K562 (cell line): ENCODE data around the gene NRM. TPM values are rescaled to one million over a fixed set of nuclear protein-coding genes. Genes with fewer than 3 reads are reported as not detected.

Experiments used
- AFF4 ChIP-seq: sonication (generic); formaldehyde crosslinking; IDR thresholded peaks from 2 replicates; pipeline ENCODE4 v1.8.0; 2023; ENCODE audit warnings: mild to moderate bottlenecking, missing genetic modification reagents
- E2F5 ChIP-seq: sonication (generic); formaldehyde crosslinking; IDR thresholded peaks from 2 replicates; pipeline ENCODE4 v1.8.0; 2022; ENCODE audit warnings: mild to moderate bottlenecking, missing genetic modification reagents
- MCM2 ChIP-seq: fragments of 450-650 bp; IDR thresholded peaks from 2 replicates; pipeline ENCODE4 v1.6.1; 2017; ENCODE audit warnings: low read depth, mild to moderate bottlenecking
- NEUROD1 ChIP-seq: fragments of 150-350 bp; IDR thresholded peaks from 2 replicates; pipeline ENCODE4 v1.6.1; 2014; ENCODE audit warnings: borderline replicate concordance, low read length, low read depth; ENCODE audit not compliant: partially characterized antibody
- SMC3 ChIP-seq: conservative IDR thresholded peaks from 2 replicates; pipeline ENCODE4 v1.6.1; 2011; ENCODE audit warnings: low read depth, low read length, improper control_type of control experiment; ENCODE audit not compliant: insufficient read depth
- XRCC4 ChIP-seq: IDR thresholded peaks from one replicate; pipeline ENCODE4 v1.6.1; 2011; ENCODE audit not compliant: insufficient read depth, insufficient read length; ENCODE audit errors: extremely low read depth
- XRCC5 ChIP-seq: fragments of 200-400 bp; formaldehyde crosslinking; IDR thresholded peaks from 2 replicates; pipeline ENCODE4 v1.6.1; 2017; ENCODE audit warnings: low read depth, mild to moderate bottlenecking, low read length
- ZNF518B ChIP-seq: fragments of 250-450 bp; sonication (Bioruptor Pico); IDR thresholded peaks from 2 replicates; pipeline ENCODE4 v1.5.0; 2021; ENCODE audit warnings: mild to moderate bottlenecking, moderate library complexity
- ZNF592 ChIP-seq: fragments of 450-650 bp; IDR thresholded peaks from 2 replicates; pipeline ENCODE4 v1.6.1; 2017; ENCODE audit warnings: antibody characterized with exemption, mild to moderate bottlenecking
- ZNF740 ChIP-seq, 3 experiments: fragments of 200-800 bp in 1 of 3; sonication (Bioruptor generic) in 1 of 3; sonication (generic) in 1 of 3; formaldehyde crosslinking in 1 of 3; IDR thresholded peaks; 2 replicates each; pipeline versions ENCODE4 v1.6.1 to v1.8.0; 2016 to 2022; ENCODE audit warnings: mild to moderate bottlenecking in 2 of 3, missing compliant biosample characterization in 2 of 3, missing genetic modification characterization in 2 of 3, missing genetic modification reagents in 1 of 3
- ZZZ3 ChIP-seq: fragments of 450-650 bp; IDR thresholded peaks from 2 replicates; pipeline ENCODE4 v1.6.1; 2016; ENCODE audit warnings: antibody characterized with exemption, mild to moderate bottlenecking, moderate library complexity
- polyA plus RNA-seq, 8 experiments: library from polyadenylated mRNA; depleted of rRNA in 4 of 8; stranded (reverse) in 5 of 8; unstranded in 3 of 8; fragments of >200 nt; fragmentation: Nextera tagmentation in 2 of 8; fragmentation: Illumina TruSeq in 1 of 8; extraction: Ambion mirVana in 2 of 8; extraction: Trizol in 1 of 8; gene quantifications; 2 replicates each; pipeline versions ENCODE4 v1.2.1 to v1.2.3, GENCODE V29; 2011 to 2014; ENCODE audit warnings: inconsistent platforms in 1 of 8, missing spikeins in 1 of 8
- total RNA-seq, 7 experiments: library from RNA; depleted of rRNA in 6 of 7; stranded (reverse); fragments of >200 nt in 6 of 7; fragmentation: Illumina TruSeq in 2 of 7; extraction: Trizol in 2 of 7; gene quantifications; 2 replicates each; pipeline versions ENCODE4 v1.2.1 to v1.2.3, GENCODE V29; 2011 to 2021; ENCODE audit warnings: low replicate concordance in 1 of 7

The NRM gene
- total and polyA plus RNA-seq, 9 of the 15 experiments (the other 6 are each of a cell fraction or from before 2014, with no cell fraction given) = 9.7 to 58.2 (median 18.1) TPM

- TF ChIP-seq AFF4 (CRISPR knock-in tag) = 0 out of 2 replicates have a peak, but pooled peaks have one; percentile 54
- TF ChIP-seq ZZZ3 = no peak
- TF ChIP-seq E2F5 (CRISPR knock-in tag) = 0 out of 2 replicates have a peak, but pooled peaks have one; percentile 68
- peak; percentile 76 for TF ChIP-seq ZNF740 (CRISPR knock-in tag; IDR thresholded peaks at IDR 0.05)
- no peak for TF ChIP-seq ZNF740 (tag; IDR thresholded peaks at IDR 0.05)
- TF ChIP-seq ZNF592 = peak; percentile 74
- no peak for TF ChIP-seq MCM2
- peak; percentile 86 for TF ChIP-seq SMC3
- peak; percentile 90 for TF ChIP-seq XRCC5
- TF ChIP-seq ZNF518B (CRISPR knock-in tag) = no peak
- TF ChIP-seq XRCC4 = no peak
- peak; percentile 21 for TF ChIP-seq NEUROD1
These were observed 31.7 kb upstream of the NRM start (continued) for GRCh38 chr6:30722280-30723112.
